Hematopoietic multipotent progenitor cell treated with erythropoietin and hydrocortisone succinate and interleukin-3 and kit ligand, for 17 days (in vitro differentiated cells): ENCODE data around the gene HS6ST2.
"Not testable (repeated sequence)": the region's sequence is repeated elsewhere in the genome, so short reads cannot be mapped to it uniquely, and the experiment has no call there.

ENCODE experiments used
- DNase-seq: peaks from one replicate; pipeline ENCODE4 v3.0.0-alpha.2; 2015; ENCODE audit warnings: low spot score

HS6ST2 gene

GRCh38 chrX:132958091-132958703 is at the start of gene HS6ST2:
Gene HS6ST2, minus strand, starts transcription at chrX:132958629.
- no peak for DNase-seq

GRCh38 chrX:133007458-133007857 is 49.0 kb upstream of the HS6ST2 start:
- no peak for DNase-seq

- no peak for DNase-seq
Observed at GRCh38 chrX:133005616-133006015, 47.2 kb upstream of the HS6ST2 start.

- DNase-seq, result no peak
Observed at GRCh38 chrX:133005042-133005441, 46.6 kb upstream of the HS6ST2 start.

- DNase-seq, result no peak
Observed at GRCh38 chrX:132999209-132999608, 40.8 kb upstream of the HS6ST2 start.

GRCh38 chrX:132990835-132991234 is 32.4 kb upstream of the HS6ST2 start:
- DNase-seq, result no peak

GRCh38 chrX:132986556-132986955 is 28.1 kb upstream of the HS6ST2 start:
- DNase-seq, result no peak

GRCh38 chrX:132984058-132984650 is 25.7 kb upstream of the HS6ST2 start:
- DNase-seq, result no peak

GRCh38 chrX:132983496-132983895 is 25.1 kb upstream of the HS6ST2 start:
- DNase-seq, result no peak

GRCh38 chrX:132980035-132980434 is 21.6 kb upstream of the HS6ST2 start:
- not testable (repeated sequence) for DNase-seq

GRCh38 chrX:132968296-132968949 is 10.0 kb upstream of the HS6ST2 start:
- DNase-seq, result no peak

GRCh38 chrX:132967049-132967448 is 8.6 kb upstream of the HS6ST2 start:
- no peak for DNase-seq

- no peak for DNase-seq
Observed at GRCh38 chrX:132965461-132965860, 7.0 kb upstream of the HS6ST2 start.

- DNase-seq, result no peak
Observed at GRCh38 chrX:132961511-132961910, 3.1 kb upstream of the HS6ST2 start.

- no peak for DNase-seq
Observed at GRCh38 chrX:132957211-132958090, 978 bp downstream of the HS6ST2 start.

GRCh38 chrX:132956421-132957210 is 1.8 kb downstream of the HS6ST2 start:
- DNase-seq, result no peak

- DNase-seq, result no peak
Observed at GRCh38 chrX:132955690-132956089, 2.7 kb downstream of the HS6ST2 start.

GRCh38 chrX:132954323-132954722 is 4.1 kb downstream of the HS6ST2 start:
- no peak for DNase-seq

- no peak for DNase-seq
Observed at GRCh38 chrX:132953354-132953753, 5.1 kb downstream of the HS6ST2 start.

- no peak for DNase-seq
Observed at GRCh38 chrX:132948648-132949260, 9.7 kb downstream of the HS6ST2 start.

- DNase-seq, result not testable (repeated sequence)
Observed at GRCh38 chrX:132945055-132945599, 13.3 kb downstream of the HS6ST2 start.
